ENCODE results near the gene GOLGA3.
"Not testable (repeated sequence)": the region's sequence is repeated elsewhere in the genome, so short reads cannot be mapped to it uniquely, and the experiment has no call there.

Gene GOLGA3

GRCh38 chr12:132842449-132843045 lies 13.9 kb upstream of the GOLGA3 start:
- DNase-seq (ENCODE audit: low spot score) = no peak

DNA sequence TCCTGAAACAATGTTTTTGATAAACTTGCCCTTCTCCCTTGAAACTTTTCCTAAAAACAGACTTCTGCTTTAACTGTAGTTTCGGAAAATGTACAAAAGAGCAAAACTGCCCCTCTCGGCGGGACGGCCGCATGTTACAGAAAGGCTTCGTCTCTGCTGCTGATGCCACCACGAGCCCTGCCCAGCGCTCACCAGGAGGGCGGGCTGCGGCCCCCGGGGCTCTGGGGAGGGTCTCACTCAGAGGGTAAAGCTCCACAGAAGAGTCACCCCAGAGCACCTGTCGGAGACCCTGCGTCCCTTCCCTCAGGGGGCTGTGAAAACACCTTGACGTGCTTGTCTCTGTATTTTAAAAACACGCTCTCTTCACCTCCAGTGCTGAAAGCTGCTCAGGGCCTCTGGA lies 12.5 kb upstream of the GOLGA3 start:
- DNase-seq (ENCODE audit: low spot score) = no peak

GRCh38 chr12:132840536-132840935 lies 11.9 kb upstream of the GOLGA3 start:
- DNase-seq (ENCODE audit: low spot score) = no peak

GRCh38 chr12:132839558-132840235 lies 11.0 kb upstream of the GOLGA3 start:
- DNase-seq (ENCODE audit: low spot score) = no peak

GRCh38 chr12:132838410-132839080 lies 9.9 kb upstream of the GOLGA3 start:
- no peak for DNase-seq (ENCODE audit: low spot score)

GRCh38 chr12:132837693-132838409 lies 9.2 kb upstream of the GOLGA3 start:
- DNase-seq (ENCODE audit: low spot score) = no peak

- no peak for DNase-seq (ENCODE audit: low spot score)
These were observed 8.2 kb upstream of the GOLGA3 start for GRCh38 chr12:132836795-132837331.

DNA sequence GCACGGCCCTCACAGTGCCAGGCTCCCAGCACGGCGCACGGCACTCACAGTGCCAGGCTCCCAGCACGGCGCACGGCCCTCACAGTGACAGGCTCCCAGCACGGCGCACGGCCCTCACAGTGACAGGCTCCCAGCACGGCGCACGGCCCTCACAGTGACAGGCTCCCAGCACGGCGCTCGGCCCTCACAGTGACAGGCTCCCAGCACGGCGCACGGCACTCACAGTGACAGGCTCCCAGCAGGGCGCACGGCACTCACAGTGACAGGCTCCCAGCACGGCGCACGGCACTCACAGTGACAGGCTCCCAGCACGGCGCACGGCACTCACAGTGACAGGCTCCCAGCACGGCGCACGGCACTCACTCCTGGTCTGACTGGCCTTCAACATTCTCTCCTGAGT lies 7.6 kb upstream of the GOLGA3 start:
- DNase-seq (ENCODE audit: low spot score) = not testable (repeated sequence)

DNA sequence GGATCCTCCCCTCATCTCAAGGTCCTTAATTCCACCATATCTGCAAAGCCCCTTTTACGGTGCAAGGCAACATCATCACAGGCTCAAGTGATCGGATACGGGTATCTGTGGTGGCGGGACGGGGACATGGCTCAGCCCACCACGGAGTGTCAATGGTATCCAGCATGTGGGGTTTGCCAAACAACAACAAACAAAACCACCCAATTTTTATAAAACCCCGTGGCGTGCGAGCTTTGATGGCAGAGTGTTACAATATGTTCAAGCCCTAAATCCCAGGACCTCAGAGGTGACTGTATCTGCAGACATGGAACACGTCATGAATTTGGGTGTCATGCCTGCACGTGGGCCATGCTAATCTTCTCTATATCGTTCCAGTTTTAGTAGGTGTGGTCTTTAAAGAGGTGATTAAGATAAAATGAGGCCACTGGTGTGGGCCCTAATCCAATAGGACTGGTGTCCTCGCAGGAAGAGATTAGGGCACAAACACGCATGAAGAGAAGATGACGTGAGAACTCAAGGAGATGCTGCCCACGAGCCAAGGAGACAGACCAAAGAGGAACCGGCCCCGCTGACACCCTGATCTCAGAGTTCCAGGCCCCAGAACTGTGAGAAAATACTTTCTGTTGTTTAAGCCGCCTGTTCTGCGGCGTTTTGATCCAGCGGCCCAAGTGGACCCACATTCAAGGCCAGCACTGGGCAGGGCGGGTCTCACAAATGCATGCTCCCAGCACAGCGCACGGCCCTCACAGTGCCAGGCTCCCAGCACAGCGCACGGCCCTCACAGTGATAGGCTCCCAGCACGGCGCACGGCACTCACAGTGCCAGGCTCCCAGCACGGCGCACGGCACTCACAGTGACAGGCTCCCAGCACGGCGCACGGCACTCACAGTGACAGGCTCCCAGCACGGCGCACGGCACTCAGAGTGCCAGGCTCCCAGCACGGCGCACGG lies 6.7 kb upstream of the GOLGA3 start:
- no peak for DNase-seq (ENCODE audit: low spot score)

DNA sequence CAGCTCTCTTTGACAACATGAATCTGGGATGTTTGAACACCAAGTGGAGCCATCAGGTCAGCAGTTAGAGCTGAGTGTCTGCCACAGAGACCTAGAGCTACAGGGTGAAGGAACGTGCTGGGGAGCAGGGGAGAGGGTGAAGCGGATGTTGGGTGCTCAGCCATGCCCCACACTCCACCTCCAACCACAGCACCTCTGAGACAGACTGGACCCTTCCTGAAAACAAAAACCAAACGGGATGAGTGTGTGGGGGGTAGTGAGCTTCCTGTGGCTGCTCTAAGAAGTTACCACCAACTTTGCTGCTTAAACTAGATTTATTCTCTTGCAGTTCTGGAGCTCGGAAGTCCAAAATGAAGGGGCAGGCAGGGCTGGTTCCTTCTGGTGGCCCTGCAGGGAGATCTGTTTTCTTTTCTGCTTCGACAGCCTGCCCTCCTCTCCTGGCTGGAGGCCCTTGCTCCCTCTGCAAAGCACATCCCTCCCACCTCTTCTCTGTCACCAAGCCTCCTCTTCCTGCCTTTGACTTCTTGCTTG lies 5.6 kb upstream of the GOLGA3 start:
- no peak for DNase-seq (ENCODE audit: low spot score)

DNA sequence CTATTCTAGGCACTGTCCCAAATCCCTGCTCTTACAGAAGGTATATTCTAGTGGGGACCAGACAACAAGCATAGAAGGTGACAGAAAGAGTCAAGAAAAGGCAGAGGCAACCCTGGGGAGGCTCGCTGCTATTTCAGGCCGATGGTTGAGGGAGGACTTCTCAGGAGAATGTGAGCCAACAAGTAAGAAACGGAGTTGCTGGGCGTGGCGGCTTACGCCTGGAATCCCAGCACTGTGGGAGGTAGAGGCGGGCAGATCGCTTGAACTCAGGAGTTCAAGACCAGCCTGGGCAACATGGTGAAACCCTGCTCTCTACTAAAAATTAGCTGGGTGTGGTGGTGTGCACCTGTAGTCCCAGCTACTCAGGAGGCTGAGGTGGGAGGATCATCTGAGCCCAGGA lies 4.7 kb upstream of the GOLGA3 start:
- no peak for DNase-seq (ENCODE audit: low spot score)

- no peak for DNase-seq (ENCODE audit: low spot score)
These were observed 3.1 kb upstream of the GOLGA3 start for GRCh38 chr12:132831771-132832170.

DNA sequence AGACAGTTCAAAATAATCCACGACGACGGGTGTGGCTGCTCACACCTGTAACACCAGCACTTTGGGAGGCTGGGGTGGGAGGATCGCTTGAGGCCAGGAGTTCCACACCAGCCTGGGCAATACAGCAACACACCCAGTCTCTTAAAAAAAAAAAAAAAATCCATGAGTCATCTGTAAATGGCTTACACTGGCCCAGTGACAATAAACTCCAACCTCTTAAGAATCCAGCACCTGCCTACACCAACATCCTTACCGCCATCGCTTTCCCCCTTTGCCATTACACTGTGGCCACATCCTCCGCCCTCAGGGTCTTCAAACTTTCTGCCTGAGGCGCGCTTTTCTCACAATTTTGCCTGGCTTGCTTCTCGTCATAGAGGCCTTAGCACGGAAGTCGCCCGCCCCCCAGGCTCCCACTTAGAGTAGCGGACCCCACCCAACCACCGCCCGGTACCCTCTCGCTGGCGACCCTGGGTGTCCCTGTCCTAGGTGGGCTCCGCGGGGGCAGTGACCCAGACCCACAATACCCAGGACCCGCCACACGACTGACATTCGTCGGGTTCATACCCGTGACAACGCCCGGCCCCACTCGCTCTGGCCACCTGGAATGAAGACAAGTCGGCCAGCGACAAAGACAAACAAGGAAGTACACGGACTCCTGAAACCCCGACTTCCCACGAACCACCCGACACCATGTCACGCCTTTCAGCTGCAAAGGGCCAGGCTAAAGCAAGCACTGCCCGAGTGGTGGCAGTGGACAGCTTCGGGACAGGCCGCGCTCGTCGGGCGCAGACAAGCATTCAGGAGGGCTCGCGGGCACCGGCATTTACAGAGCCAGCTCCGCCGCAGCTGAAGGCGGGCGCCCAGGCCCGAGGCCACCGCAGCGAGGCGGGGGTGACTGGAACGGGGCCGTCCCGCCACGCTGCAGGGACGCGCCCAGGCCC lies 636 bp downstream of the GOLGA3 start:
- DNase-seq (ENCODE audit: low spot score) = peak; percentile 52

DNA sequence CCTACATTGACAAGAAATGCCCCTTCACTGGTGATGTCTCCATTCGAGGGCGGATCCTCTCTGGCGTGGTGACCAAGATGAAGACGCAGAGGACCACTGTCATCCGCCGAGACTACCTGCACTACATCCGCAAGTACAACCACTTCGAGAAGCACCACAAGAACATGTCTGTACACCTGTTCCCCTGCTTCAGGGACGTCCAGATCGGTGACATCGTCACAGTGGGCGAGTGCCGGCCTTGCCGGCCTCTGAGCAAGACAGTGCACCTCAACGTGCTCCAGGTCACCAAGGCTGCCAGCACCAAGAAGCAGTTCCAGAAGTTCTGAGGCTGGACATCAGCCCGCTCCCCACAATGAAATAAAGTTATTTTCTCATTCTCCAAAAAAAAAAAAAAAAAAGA lies 2.8 kb downstream of the GOLGA3 start:
- no peak for DNase-seq (ENCODE audit: low spot score)

GRCh38 chr12:132825089-132825488 lies 3.6 kb downstream of the GOLGA3 start:
- no peak for DNase-seq (ENCODE audit: low spot score)

DNA sequence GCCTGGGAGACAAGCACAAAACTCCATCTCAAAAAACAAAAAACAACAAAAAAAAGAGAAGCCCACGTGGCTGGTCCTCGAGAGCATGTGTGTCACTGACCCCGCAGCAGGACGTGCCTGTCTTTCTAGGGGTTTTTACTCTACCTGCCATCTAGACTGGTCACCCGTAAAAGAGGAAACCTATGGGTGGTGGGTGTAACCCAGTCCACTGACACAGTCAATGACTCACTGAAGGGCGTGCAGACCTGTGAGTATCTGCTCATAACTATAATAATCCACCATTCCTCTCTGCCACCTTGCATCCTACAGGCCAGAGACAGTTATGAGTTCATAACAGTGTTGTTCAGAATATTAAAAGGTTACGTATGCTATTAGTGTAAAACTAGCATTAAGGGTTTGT lies 4.6 kb downstream of the GOLGA3 start:
- DNase-seq (ENCODE audit: low spot score) = no peak

GRCh38 chr12:132818562-132818961 lies 10.1 kb downstream of the GOLGA3 start:
- DNase-seq (ENCODE audit: low spot score) = no peak

DNA sequence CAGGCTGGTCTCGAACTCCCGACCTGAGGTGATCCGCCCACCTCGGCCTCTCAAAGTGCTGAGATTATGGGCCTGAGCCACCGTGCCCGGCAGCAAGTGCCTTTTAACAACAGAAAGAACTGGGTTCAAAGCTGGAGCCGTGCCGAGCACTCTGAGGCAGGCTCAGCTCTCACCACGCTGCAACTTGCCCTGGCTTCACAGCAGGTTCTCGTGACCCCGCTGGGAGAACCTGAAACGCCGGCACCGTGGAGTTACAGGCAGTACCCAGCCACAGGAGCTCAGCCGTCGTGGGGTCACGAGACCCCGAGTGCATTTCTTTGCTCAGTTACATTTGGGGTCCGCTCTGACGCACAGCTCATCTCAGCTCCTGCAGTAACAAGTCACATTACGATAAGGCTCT lies 14.4 kb downstream of the GOLGA3 start:
- no peak for DNase-seq (ENCODE audit: low spot score)

- no peak for DNase-seq (ENCODE audit: low spot score)
These were observed 15.2 kb downstream of the GOLGA3 start for GRCh38 chr12:132813443-132813842.

Data from D341Med (cell line).